ENCODE measurements around the gene FGGY. TPM values are rescaled to one million over a fixed set of nuclear protein-coding genes. Genes with fewer than 3 reads are reported as not detected.

The FGGY gene
- total and polyA plus RNA-seq, 11 donors: 7.2 to 42.9 (median 32.0) TPM

GRCh38 chr1:59397139-59397858, 100.4 kb downstream of the FGGY start:
- Histone ChIP-seq H3K9me3 (no peaks in the 10 kb centered on the region), H3K4me3 (no peak overlapping the region), H3K4me1 (peaks cover 0 to 29% (median 24%) of the 10 kb centered on the region in 12 donors), H3K27me3 (no peaks in the 10 kb centered on the region), H3K36me3 (no peaks in the 10 kb centered on the region), H3K27ac (no peak overlapping the region)
- ATAC-seq (no peak), DNase-seq (no peak)
- intact Hi-C loops (cut with DNase I): loop anchor here in 4 of 10 donors (10.0 kb wide), 5 partner anchors 48 to 612 kb away; partner anchors contain the start of genes JUN (in 3 of the 4) and FGGY (in 1 of the 4)
- TF ChIP-seq POLR2A (IDR thresholded peaks at IDR 0.05): no peak
- TF ChIP-seq CTCF (IDR thresholded peaks at IDR 0.05): no peak
- 80 to 95% (median 92%) methylated on average over 7 of the region's 7 CpGs for WGBS, 4 donors

- Histone ChIP-seq H3K4me1 (peaks cover 0 to 6% (median 2%) of the 10 kb centered on the region in 12 donors), H3K9me3 (no peaks in the 10 kb centered on the region), H3K27me3 (no peaks in the 10 kb centered on the region), H3K36me3 (no peaks in the 10 kb centered on the region), H3K27ac (no peak overlapping the region), H3K4me3 (no peak overlapping the region)
- intact Hi-C loops (cut with DNase I): loop anchor here in 4 of 10 donors (10.0 kb wide), 5 partner anchors 45 to 615 kb away; partner anchors contain the start of genes JUN (in 3 of the 4) and FGGY (in 1 of the 4)
- DNase-seq (no peak), ATAC-seq (no peak)
- 69 to 90% (median 81%) methylated on average over 1 of the region's 1 CpG for WGBS, 4 donors
- TF ChIP-seq POLR2A (IDR thresholded peaks at IDR 0.05) (no peak), CTCF (IDR thresholded peaks at IDR 0.05) (no peak)
Observed at GRCh38 chr1:59399642-59400041, 102.7 kb downstream of the FGGY start.

GRCh38 chr1:59401581-59401980, 104.7 kb downstream of the FGGY start:
- no peaks in the 10 kb centered on the region for H3K36me3 ChIP-seq
- intact Hi-C loops (cut with DNase I): no loop called here

More at GRCh38 chr1:59401581-59401980, 104.7 kb downstream of the FGGY start:
- no peak overlapping the region for H3K4me3 ChIP-seq
- ATAC-seq (no peak), DNase-seq (no peak)
- H3K4me1 ChIP-seq: no peaks in the 10 kb centered on the region
- H3K27ac ChIP-seq: no peak overlapping the region
- no peak for TF ChIP-seq POLR2A (IDR thresholded peaks at IDR 0.05)
- no peak for TF ChIP-seq CTCF (IDR thresholded peaks at IDR 0.05)
- peaks cover 0 to 5% (median 0%) of the 10 kb centered on the region in 12 donors for H3K9me3 ChIP-seq
- no peaks in the 10 kb centered on the region for H3K27me3 ChIP-seq
- 87 to 96% (median 92%) methylated on average over 3 of the region's 3 CpGs for WGBS, 4 donors
